SIG-M5 (cell line): Measurements from ENCODE around the gene SERPINF2.
A peak's percentile ranks its signal among the peaks of the same experiment; 100 is the strongest.
"Not testable (repeated sequence)": the region's sequence is repeated elsewhere in the genome, so short reads cannot be mapped to it uniquely, and the experiment has no call there.

ENCODE experiments used
- DNase-seq: peaks from one replicate; lab custom pipeline; 2025; lab: John Stamatoyannopoulos, UW

The SERPINF2 gene

DNA sequence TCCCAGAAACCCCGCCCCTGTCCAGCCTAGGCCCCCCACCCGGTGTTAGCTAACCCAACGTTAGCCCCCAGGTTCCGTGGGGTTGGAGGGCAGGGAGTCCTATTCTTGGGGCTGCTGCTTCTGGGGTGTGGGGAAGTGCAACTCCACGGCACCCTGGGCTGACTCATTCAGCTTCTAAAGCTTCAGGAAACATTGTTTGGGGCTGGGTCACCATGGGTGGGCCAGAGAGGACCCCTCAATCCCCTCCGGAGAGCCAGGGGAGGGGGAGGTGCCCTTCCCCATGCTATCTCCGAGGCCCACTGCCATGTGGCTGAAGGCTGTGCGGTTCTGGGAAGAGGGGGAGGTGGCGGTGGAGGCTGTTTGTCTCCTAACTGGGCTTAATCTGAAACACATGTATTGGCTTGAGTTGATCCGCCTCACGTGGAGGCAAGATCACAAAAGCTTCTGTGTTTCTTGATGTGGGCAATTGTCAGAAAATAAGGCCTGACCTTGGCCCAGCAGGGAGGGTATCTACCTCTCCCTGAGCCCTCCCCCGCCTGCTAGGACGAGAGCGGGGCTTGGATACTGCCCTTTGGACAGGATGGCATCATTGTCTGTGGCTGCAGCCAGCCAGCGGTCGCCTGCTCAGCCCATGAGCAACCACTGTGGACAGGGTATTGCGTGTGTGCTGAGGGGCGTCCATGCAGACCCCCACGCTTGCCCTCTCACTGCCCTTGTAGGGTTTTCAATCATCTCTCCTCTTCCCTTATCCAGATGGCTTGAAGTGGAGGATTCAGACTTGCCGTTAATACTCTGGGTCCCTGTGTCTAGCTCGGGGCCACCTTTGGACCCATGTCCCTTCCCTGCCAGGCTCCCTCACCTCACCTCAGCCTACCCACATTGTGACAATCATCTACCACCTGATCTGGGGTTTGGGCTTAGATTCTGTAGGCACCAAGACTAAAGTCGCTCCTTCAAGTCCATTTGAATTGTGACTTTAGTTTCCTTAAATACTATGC, 20.5 kb downstream of the SERPINF2 start:
- no peak for DNase-seq

- peak; percentile 7 for DNase-seq
These were observed 21.6 kb downstream of the SERPINF2 start for GRCh38 chr17:1764284-1764683.

DNA sequence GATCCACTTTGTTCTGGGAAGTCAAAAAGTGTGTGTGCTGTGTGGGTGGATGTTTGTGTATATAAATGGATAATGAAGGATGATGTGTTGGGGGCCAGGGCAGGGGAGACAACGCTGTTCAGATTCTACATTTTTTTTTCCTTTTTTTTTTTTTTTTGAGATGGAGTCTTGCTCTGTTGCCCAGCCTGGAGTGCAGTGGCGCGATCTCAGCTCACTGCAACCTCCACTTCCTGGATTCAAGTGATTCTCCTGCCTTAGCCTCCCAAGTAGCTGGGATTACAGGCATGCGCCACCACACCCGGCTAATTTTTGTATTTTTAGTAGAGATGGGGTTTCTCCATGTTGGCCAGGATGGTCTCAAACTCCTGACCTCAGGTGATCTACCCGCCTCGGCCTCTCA, 22.0 kb downstream of the SERPINF2 start:
- DNase-seq, result not testable (repeated sequence)

DNA sequence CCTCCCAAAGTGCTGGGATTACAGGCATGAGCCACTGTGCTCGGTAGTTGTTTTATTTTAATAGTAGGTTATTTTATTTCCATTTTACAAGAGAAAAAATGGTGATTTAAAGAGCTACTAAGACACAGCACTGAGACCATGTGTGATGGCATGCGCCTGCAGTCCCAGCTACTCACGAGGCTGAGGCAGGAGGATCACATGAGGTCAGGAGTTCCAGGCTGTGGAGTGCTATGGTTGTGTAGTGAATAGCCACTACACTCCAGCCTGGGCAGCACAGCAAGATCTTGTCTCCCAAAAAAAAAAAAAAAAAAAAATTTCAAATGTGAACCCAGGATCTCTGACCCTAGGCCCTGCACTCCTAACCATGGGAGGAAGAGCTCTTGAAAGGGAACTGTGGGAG, 22.9 kb downstream of the SERPINF2 start:
- no peak for DNase-seq

DNA sequence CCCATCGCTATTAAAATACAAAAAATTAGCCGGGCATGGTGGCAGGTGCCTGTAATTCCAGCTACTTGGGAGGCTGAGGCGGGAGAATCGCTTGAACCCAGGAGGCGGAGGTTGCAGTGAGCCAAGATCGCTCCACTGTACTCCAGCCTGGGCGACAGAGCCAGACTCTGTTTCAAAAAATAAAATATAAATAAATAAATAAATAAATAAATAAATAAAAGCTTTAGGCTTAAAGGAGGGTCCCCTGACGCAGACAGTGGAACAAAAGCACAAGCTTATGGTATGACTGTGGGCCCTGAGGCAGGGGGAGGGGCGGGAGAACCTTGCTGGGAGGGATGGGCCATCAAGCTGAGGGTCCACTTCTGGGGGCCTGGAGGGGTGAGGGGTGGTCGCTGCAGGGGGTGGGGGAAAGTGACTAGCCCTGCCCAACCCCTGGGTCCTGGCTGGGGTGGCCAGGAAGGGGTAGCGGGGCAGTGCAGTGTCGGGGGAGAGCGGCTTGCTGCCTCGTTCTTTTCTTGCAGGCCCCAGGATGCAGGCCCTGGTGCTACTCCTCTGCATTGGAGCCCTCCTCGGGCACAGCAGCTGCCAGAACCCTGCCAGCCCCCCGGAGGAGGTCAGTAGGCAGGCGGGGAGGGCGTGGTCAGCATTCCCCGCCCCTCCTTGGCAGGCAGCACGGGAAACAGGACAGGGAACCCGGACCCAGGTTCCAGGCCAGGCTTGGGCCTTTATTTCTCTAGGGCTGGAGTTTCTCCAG, 23.9 kb downstream of the SERPINF2 start:
- DNase-seq, result no peak

GRCh38 chr17:1767358-1767757, 24.7 kb downstream of the SERPINF2 start:
- DNase-seq, result no peak

DNA sequence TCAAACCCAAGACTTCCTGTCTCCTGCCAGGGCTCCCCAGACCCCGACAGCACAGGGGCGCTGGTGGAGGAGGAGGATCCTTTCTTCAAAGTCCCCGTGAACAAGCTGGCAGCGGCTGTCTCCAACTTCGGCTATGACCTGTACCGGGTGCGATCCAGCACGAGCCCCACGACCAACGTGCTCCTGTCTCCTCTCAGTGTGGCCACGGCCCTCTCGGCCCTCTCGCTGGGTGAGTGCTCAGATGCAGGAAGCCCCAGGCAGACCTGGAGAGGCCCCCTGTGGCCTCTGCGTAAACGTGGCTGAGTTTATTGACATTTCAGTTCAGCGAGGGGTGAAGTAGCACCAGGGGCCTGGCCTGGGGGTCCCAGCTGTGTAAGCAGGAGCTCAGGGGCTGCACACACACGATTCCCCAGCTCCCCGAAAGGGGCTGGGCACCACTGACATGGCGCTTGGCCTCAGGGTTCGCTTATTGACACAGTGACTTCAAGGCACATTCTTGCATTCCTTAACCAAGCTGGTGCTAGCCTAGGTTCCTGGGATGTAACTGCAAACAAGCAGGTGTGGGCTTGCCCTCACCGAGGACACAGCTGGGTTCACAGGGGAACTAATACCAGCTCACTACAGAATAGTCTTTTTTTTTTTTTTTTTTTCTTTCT, 27.3 kb downstream of the SERPINF2 start:
- no peak for DNase-seq

GRCh38 chr17:1773000-1773695, 30.5 kb downstream of the SERPINF2 start:
- not testable (repeated sequence) for DNase-seq

DNA sequence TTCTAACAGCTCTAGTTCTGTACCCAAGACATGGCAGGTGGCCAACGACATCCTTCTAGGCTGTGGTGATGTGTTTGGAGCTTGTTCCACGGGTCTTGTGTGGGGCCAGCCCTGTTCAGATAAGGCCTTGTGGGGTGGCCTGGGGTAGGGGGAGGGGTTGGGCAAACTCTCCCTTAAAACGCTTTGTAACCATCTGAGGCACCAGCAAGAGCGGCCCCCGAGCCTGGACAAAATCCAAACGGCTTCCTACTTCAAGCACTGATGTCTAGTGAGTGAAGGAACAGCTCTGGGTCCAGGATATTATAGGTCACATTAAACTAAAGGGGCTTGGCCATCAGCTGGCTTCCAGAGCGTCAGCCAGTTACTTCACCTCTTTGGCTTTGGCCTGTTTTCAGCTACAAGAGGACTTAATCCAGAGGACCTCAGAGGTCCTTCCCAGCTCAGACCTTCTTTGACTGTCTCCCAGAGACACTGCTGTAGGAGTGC, 31.1 kb downstream of the SERPINF2 start:
- DNase-seq, result no peak

GRCh38 chr17:1774390-1775176, 31.9 kb downstream of the SERPINF2 start:
- no peak for DNase-seq

GRCh38 chr17:1776328-1776727, 33.7 kb downstream of the SERPINF2 start:
- no peak for DNase-seq

DNA sequence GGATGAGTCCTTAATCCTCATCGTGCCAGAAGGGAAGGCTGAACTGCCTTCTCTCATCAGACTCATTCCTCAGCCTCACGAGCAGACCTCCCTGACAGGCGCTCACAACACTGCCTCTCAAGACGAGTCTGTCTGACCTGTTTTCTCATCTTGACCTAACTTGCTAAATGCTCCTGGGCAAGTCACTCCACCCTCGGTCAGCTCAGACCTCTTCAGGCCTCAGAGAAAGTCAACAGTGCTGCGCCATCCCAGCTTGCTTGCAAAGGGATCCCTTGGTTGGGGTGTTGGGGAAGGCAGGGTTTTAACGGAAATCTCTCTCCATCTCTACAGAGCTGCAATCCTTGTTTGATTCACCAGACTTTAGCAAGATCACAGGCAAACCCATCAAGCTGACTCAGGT, 34.2 kb downstream of the SERPINF2 start:
- no peak for DNase-seq

- DNase-seq, result no peak
These were observed 37.0 kb downstream of the SERPINF2 start for GRCh38 chr17:1779571-1780131.

- DNase-seq, result no peak
These were observed 39.5 kb downstream of the SERPINF2 start for GRCh38 chr17:1782171-1782567.

- no peak for DNase-seq
These were observed 40.6 kb downstream of the SERPINF2 start for GRCh38 chr17:1783271-1783670.

GRCh38 chr17:1783834-1784611, 41.4 kb downstream of the SERPINF2 start:
- no peak for DNase-seq

GRCh38 chr17:1785930-1786329, 43.3 kb downstream of the SERPINF2 start:
- no peak for DNase-seq

DNA sequence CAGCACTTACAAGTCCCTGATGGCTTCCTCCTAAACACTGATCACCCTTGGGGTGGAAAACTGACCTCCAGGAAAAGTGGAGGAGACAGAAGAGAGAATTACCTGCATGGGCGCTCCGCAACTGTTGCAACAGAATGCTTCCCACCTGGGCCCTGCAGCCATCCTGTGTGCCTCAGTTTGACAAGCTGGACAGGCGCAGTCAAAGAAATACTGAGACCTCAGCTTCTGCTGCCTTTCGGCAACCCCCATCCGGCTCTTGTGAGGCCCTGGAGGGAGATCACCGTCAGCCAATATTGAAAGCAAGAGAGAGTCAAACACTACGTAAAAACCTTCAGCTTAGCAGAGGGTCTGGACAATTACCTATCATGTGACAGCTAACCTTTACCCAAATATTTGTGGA, 44.0 kb downstream of the SERPINF2 start:
- no peak for DNase-seq

- DNase-seq, result no peak
These were observed 44.7 kb downstream of the SERPINF2 start for GRCh38 chr17:1787301-1787902.
